HG03521 (cell line): ENCODE data around the gene CHST10.
"Not testable (repeated sequence)": the region's sequence is repeated elsewhere in the genome, so short reads cannot be mapped to it uniquely, and the experiment has no call there.

ENCODE experiments used
- ATAC-seq: cut with Tn5 transposase; IDR thresholded peaks from one replicate; pipeline ENCODE4 v1.9.1; 2021; ENCODE audit warnings: mild to moderate bottlenecking, moderate library complexity; ENCODE audit not compliant: unreplicated experiment

Gene CHST10

DNA sequence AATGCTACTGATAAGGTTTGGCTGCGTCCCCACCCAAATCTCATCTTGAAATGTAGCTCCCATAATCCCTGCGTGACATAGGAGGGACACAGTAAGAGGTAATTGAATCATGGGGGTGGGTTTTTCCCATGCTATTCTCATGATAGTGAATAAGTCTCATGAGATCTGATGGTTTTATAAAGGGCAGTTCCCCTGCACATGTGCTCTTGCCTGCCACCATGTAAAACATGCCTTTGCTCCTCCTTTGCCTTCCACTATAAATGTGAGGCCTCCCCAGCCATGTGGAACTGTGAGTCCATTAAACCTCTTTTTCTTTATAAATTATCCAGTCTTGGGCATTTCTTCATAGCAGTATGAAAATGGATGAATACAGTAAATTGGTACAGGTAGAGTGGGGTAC, 75.0 kb downstream of the CHST10 start:
- ATAC-seq: not testable (repeated sequence)
